AG04449 (cell line): ENCODE data around the gene KLHL28.

ENCODE experiments used
- CTCF ChIA-PET: fragments of 350-600 bp; formaldehyde crosslinking; extraction: SDS; loops from one replicate; lab custom pipeline; 2021; ENCODE audit warnings: antibody characterized with exemption; lab: Yijun Ruan, JAX
- POLR2A ChIA-PET: fragments of 400-600, 350-600 bp; formaldehyde crosslinking; extraction: SDS; loops from one replicate; lab custom pipeline; 2020; ENCODE audit warnings: antibody characterized with exemption, inconsistent platforms; lab: Yijun Ruan, JAX
- DNase-seq: peaks from one replicate; pipeline ENCODE4 v3.0.0-alpha.2; 2010; ENCODE audit warnings: low read depth, low spot score
- H3K4me3 ChIP-seq: 2 replicates; pipeline ENCODE4 v1.5.1; 2011; ENCODE audit warnings: low read depth, mild to moderate bottlenecking, control low read depth, low read length
- TF ChIP-seq, protein P1 (sequence below): IDR thresholded peaks from one replicate; pipeline ENCODE4 v1.5.1; 2011; ENCODE audit warnings: mild to moderate bottlenecking, moderate library complexity, low read length, control low read depth, inconsistent platforms; ENCODE audit not compliant: insufficient read depth; ENCODE audit errors: missing control alignments

Gene KLHL28

GRCh38 chr14:44971459-44971858 lies 9.7 kb upstream of the KLHL28 start:
- no peak for DNase-seq
- ChIA-PET POLR2A (no interaction called here), CTCF (no interaction called here)
- TF ChIP-seq, protein P1, sequence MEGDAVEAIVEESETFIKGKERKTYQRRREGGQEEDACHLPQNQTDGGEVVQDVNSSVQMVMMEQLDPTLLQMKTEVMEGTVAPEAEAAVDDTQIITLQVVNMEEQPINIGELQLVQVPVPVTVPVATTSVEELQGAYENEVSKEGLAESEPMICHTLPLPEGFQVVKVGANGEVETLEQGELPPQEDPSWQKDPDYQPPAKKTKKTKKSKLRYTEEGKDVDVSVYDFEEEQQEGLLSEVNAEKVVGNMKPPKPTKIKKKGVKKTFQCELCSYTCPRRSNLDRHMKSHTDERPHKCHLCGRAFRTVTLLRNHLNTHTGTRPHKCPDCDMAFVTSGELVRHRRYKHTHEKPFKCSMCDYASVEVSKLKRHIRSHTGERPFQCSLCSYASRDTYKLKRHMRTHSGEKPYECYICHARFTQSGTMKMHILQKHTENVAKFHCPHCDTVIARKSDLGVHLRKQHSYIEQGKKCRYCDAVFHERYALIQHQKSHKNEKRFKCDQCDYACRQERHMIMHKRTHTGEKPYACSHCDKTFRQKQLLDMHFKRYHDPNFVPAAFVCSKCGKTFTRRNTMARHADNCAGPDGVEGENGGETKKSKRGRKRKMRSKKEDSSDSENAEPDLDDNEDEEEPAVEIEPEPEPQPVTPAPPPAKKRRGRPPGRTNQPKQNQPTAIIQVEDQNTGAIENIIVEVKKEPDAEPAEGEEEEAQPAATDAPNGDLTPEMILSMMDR = no peak
- no peak overlapping the region for H3K4me3 ChIP-seq

DNA sequence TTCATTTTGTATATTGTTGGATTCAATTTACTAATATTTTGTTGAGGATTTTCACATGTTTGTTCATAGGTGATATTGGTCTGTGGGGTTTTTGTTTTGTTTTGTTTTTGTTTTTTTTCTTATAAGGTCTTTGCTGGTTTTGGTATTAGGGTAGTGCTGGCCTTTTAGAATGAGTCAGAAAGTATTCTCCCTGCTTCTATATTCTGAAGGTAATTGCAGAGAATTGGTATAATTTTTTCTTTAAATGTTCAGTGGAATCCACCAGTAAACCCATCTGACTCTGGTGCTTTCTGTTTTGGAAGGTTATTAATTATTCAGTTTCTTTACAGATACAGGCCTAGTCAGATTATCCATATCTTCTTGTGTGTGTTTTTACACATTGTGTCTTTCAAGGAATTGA lies 9.2 kb upstream of the KLHL28 start:
- POLR2A ChIA-PET = no interaction called here
- CTCF ChIA-PET = no interaction called here
- TF ChIP-seq, protein P1 = no peak
- no peak for DNase-seq
- H3K4me3 ChIP-seq = no peak overlapping the region

GRCh38 chr14:44968714-44969113 lies 7.0 kb upstream of the KLHL28 start:
- H3K4me3 ChIP-seq = no peak overlapping the region
- CTCF ChIA-PET = no interaction called here
- no peak for DNase-seq
- TF ChIP-seq, protein P1 = no peak
- POLR2A ChIA-PET = no interaction called here

DNA sequence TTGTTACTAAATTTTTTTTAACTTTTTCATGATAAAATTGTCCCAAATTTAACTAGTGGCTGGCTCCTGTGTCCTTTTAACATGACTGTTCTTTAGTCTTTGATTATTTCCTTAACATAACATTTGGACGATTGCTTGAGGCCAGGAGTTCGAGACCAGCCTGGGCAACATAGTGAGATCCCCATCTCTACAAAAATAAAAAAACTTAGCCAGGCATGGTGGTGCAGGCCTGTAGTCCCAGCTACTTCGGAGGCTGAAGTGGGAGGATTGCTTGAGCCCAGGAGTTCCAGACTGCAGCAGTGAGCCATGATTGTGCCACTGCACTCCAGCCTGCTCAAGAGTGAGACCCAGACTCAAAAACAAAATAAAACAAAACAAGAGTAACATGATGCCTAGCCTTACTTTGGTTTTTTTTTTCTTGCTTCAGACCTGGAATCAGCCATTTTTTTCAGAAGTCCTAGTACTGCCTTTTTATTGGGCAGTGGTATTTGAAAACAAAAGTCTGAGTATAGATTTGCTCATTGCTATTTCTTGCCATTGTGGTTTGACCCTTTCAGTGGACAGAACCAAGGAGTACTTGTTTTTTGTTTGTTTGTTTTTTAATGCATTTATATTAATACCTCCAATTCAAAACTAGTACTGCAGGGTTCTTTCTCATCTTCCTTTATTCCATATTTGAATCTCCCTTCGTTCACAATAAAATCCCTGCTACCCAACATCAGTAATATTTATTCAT lies 5.0 kb upstream of the KLHL28 start:
- ChIA-PET POLR2A (interaction anchor here (0.7 kb wide), 1 partner anchor 287 kb away, joined by 3 read pairs; no protein-coding TSS in a partner anchor), CTCF (no interaction called here)
- TF ChIP-seq, protein P1 = no peak
- no peak for DNase-seq
- peak overlapping the region; percentile 25 for H3K4me3 ChIP-seq

- H3K4me3 ChIP-seq = peak overlapping the region; percentile 93
- CTCF ChIA-PET = interaction anchor here (0.8 to 5.2 kb wide), 3 partner anchors 21 to 289 kb away, joined by 3 to 26 read pairs (median 4); partner anchors contain the start of gene MIS18BP1
- TF ChIP-seq, protein P1 = no peak
- no peak for DNase-seq
- POLR2A ChIA-PET = no interaction called here
These were observed 2.1 kb upstream of the KLHL28 start for GRCh38 chr14:44963775-44964380.

DNA sequence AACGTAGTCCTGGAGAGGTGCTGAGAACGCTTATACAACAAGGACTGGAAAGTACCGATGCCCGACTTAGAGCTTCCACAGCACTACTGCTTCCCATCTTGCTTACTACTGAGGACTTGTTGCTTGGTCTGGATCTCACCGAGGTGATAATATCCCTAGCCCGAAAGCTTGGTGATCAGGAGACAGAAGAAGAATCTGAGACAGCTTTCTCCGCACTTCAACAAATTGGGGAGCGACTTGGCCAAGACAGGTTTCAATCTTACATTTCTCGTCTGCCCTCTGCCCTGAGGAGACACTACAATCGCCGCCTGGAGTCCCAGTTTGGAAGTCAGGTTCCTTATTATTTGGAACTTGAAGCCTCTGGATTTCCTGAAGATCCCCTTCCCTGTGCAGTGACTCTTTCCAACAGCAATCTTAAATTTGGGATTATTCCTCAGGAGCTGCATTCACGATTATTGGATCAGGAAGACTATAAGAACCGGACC lies 1.3 kb upstream of the KLHL28 start:
- ChIA-PET POLR2A (no interaction called here), CTCF (interaction anchor here (0.8 to 5.2 kb wide), 5 partner anchors 22 to 305 kb away, joined by 3 to 26 read pairs (median 3); partner anchors contain the start of genes MIS18BP1 and PRPF39)
- DNase-seq = no peak

More for the DNA sequence above, 1.3 kb upstream of the KLHL28 start:
- TF ChIP-seq, protein P1 = no peak
- H3K4me3 ChIP-seq = peak overlapping the region; percentile 93
